ENCODE data around the gene SART3.

The SART3 gene

GRCh38 chr12:108584456-108585065 lies 23.6 kb upstream of the SART3 start:
- no peak for DNase-seq (ENCODE audit: low spot score)
- TF ChIP-seq CTCF (IDR thresholded peaks at IDR 0.05; ENCODE audit: borderline replicate concordance, control extremely low read depth, extremely low read depth, insufficient read depth, missing control alignments): no peak
- in situ Hi-C loops (cut with MboI; ENCODE audit: low sequenced_read_pairs, unreplicated experiment): no loop called here

- no peak for TF ChIP-seq CTCF (IDR thresholded peaks at IDR 0.05; ENCODE audit: borderline replicate concordance, control extremely low read depth, extremely low read depth, insufficient read depth, missing control alignments)
- in situ Hi-C loops (cut with MboI; ENCODE audit: low sequenced_read_pairs, unreplicated experiment): no loop called here
- peak; percentile 18 for DNase-seq (ENCODE audit: low spot score)
Observed at GRCh38 chr12:108583991-108584390, 23.0 kb upstream of the SART3 start.

GRCh38 chr12:108582978-108583770 lies 22.2 kb upstream of the SART3 start:
- in situ Hi-C loops (cut with MboI; ENCODE audit: low sequenced_read_pairs, unreplicated experiment): no loop called here
- peak; percentile 25 for DNase-seq (ENCODE audit: low spot score)
- TF ChIP-seq CTCF (IDR thresholded peaks at IDR 0.05; ENCODE audit: borderline replicate concordance, control extremely low read depth, extremely low read depth, insufficient read depth, missing control alignments): no peak

GRCh38 chr12:108582509-108582908 lies 21.5 kb upstream of the SART3 start:
- in situ Hi-C loops (cut with MboI; ENCODE audit: low sequenced_read_pairs, unreplicated experiment): no loop called here
- DNase-seq (ENCODE audit: low spot score): peak; percentile 22
- TF ChIP-seq CTCF (IDR thresholded peaks at IDR 0.05; ENCODE audit: borderline replicate concordance, control extremely low read depth, extremely low read depth, insufficient read depth, missing control alignments): no peak

- peak; percentile 18 for DNase-seq (ENCODE audit: low spot score)
- in situ Hi-C loops (cut with MboI; ENCODE audit: low sequenced_read_pairs, unreplicated experiment): no loop called here
- TF ChIP-seq CTCF (IDR thresholded peaks at IDR 0.05; ENCODE audit: borderline replicate concordance, control extremely low read depth, extremely low read depth, insufficient read depth, missing control alignments): no peak
Observed at GRCh38 chr12:108581311-108582227, 20.6 kb upstream of the SART3 start.

- in situ Hi-C loops (cut with MboI; ENCODE audit: low sequenced_read_pairs, unreplicated experiment): no loop called here
- DNase-seq (ENCODE audit: low spot score): peak; percentile 18
- no peak for TF ChIP-seq CTCF (IDR thresholded peaks at IDR 0.05; ENCODE audit: borderline replicate concordance, control extremely low read depth, extremely low read depth, insufficient read depth, missing control alignments)
Observed at GRCh38 chr12:108580531-108580930, 19.6 kb upstream of the SART3 start.
